ENCODE measurements around the gene FLT3LG. TPM values are rescaled to one million over a fixed set of nuclear protein-coding genes. Genes with fewer than 3 reads are reported as not detected.

Gene FLT3LG
- total and polyA plus RNA-seq, 9 of the 15 experiments (the other 6 are each of a cell fraction or from before 2014, with no cell fraction given) = 0.31 to 6.4 (median 1.1) TPM

- 0 out of 2 replicates have a peak, but pooled peaks have one; percentile 5 for TF ChIP-seq TFAP4 (CRISPR knock-in tag; IDR thresholded peaks at IDR 0.05; ENCODE audit: borderline replicate concordance)
- TF ChIP-seq CBX1 (IDR thresholded peaks at IDR 0.05; ENCODE audit: low read depth) = no peak; the same call in 1 of the 2 replicates
- no peak for TF ChIP-seq PRMT5 (CRISPR knock-in tag; IDR thresholded peaks at IDR 0.05)
- no peak for TF ChIP-seq PBX2 (CRISPR knock-in tag; IDR thresholded peaks at IDR 0.05; ENCODE audit: low read depth)
- TF ChIP-seq PBX2 (tag; conservative IDR thresholded peaks at IDR 0.05; ENCODE audit: low read depth) = no peak
- TF ChIP-seq HDAC1 (IDR thresholded peaks at IDR 0.05) = no peak; a peak in 1 of 4 replicates
- no peak; the same call in 1 of the 2 replicates for TF ChIP-seq NFIC (IDR thresholded peaks at IDR 0.05)
- no peak for TF ChIP-seq KLF13 (tag; IDR thresholded peaks at IDR 0.05; ENCODE audit: borderline replicate concordance, low read depth)
- TF ChIP-seq TAF1 (IDR thresholded peaks at IDR 0.05; ENCODE audit: control insufficient read depth, extremely low read depth, insufficient read depth, low read length, severe bottlenecking) = no peak
- no peak for TF ChIP-seq ZNF717 (CRISPR knock-in tag; IDR thresholded peaks at IDR 0.05)
- no peak for TF ChIP-seq ZNF140 (CRISPR knock-in tag; IDR thresholded peaks at IDR 0.05)
- TF ChIP-seq CUX1 (CRISPR knock-in tag; IDR thresholded peaks at IDR 0.05) = no peak
- TF ChIP-seq STAG1 (CRISPR knock-in tag; IDR thresholded peaks at IDR 0.05; ENCODE audit: borderline replicate concordance) = no peak
- TF ChIP-seq RAD21 (CRISPR knock-in tag; conservative IDR thresholded peaks at IDR 0.05 in 1 of 2, IDR thresholded peaks at IDR 0.05 in 1 of 2) = peak; percentile 36 to 64
- TF ChIP-seq ZNF561 (CRISPR knock-in tag; conservative IDR thresholded peaks at IDR 0.05) = no peak
- TF ChIP-seq SRSF1 (IDR thresholded peaks at IDR 0.05; ENCODE audit: low read depth, low read length) = no peak
- TF ChIP-seq MCM7 (IDR thresholded peaks at IDR 0.05) = no peak
- peak; percentile 78 for TF ChIP-seq L3MBTL2 (IDR thresholded peaks at IDR 0.05)
These were observed 43.2 kb upstream of the FLT3LG start (continued) for GRCh38 chr19:49430678-49431329.
